ENCODE measurements around the gene IQCE. TPM values are rescaled to one million over a fixed set of nuclear protein-coding genes. Genes with fewer than 3 reads are reported as not detected.

The IQCE gene
- total and polyA plus RNA-seq, 10 of the 15 experiments (the other 5 are each of a cell fraction or from before 2014, with no cell fraction given), result 0.37 to 8.1 (median 3.7) TPM

- Histone ChIP-seq H4K20me1 (ENCODE audit: control insufficient read depth, insufficient read depth) (no peaks in the 10 kb centered on the region), H3K9me3 (replicated peaks; ENCODE audit: control insufficient read depth, insufficient read depth, low read length) (no peaks in the 10 kb centered on the region), H3K4me2 (ENCODE audit: control insufficient read depth, insufficient read depth) (no peak overlapping the region), H3K79me2 (ENCODE audit: control insufficient read depth, insufficient read depth, low read length) (no peaks in the 10 kb centered on the region), H3K4me3 (no peak overlapping the region), H3K27me3 (replicated peaks in 1 of 2; ENCODE audit: control insufficient read depth in 2 of 2, insufficient read depth in 2 of 2, low read length in 1 of 2) (no peaks in the 10 kb centered on the region), H3K36me3 (ENCODE audit: control insufficient read depth in 2 of 2, insufficient read depth in 2 of 2, low read length in 1 of 2) (peaks cover 1 to 3% of the 10 kb centered on the region in 2 experiments; a peak in 2 of 4 replicates), H3K27ac (ENCODE audit: control insufficient read depth, insufficient read depth) (no peak overlapping the region), H2AFZ (ENCODE audit: control insufficient read depth, low read depth, low read length) (no peak overlapping the region), H3K4me1 (ENCODE audit: control insufficient read depth, insufficient read depth, low read length) (no peaks in the 10 kb centered on the region), H3K9ac (ENCODE audit: control insufficient read depth, insufficient read depth, low read length) (no peak overlapping the region)
- no TSS peak for BruUV-seq (replicated peaks)
- in situ Hi-C loops (cut with MboI), result no loop called here
- DNase-seq (ENCODE audit: low read depth, low spot score) (no peak), ATAC-seq (no peak), FAIRE-seq (no peak)
- ChIA-PET RAD21 (ENCODE audit: unreplicated experiment) (no interaction called here), SMC1A (ENCODE audit: uncharacterized antibody, unreplicated experiment) (no interaction called here), POLR2A (interaction anchor here (0.8 kb wide), 1 partner anchor 22 kb away, joined by 5 read pairs; no protein-coding TSS in a partner anchor), CTCF (interaction anchor here (1.2 kb wide), 1 partner anchor 18 kb away, joined by 3 read pairs; no protein-coding TSS in a partner anchor)
- intact Hi-C loops (cut with micrococcal nuclease; ENCODE audit: unreplicated experiment), result no loop called here
- WGBS (ENCODE audit: insufficient coverage, insufficient replicate concordance, low lambda C conversion rate, missing lambda C conversion rate), result 79% methylated on average over 19 of the region's 19 CpGs
- TF ChIP-seq TAF1 (IDR thresholded peaks at IDR 0.05; ENCODE audit: borderline replicate concordance, low read depth, low read length) (no peak), SREBF1 (IDR thresholded peaks at IDR 0.05; ENCODE audit: low read length) (no peak), SUPT20H (IDR thresholded peaks at IDR 0.05; ENCODE audit: borderline replicate concordance, control insufficient read depth, low read depth, low read length) (no peak), CHD1 (IDR thresholded peaks at IDR 0.05; ENCODE audit: low read depth, low read length) (no peak), ASH2L (IDR thresholded peaks at IDR 0.05; ENCODE audit: borderline replicate concordance, low read depth) (no peak), CHD4 (IDR thresholded peaks at IDR 0.05) (no peak), NFIC (IDR thresholded peaks at IDR 0.05; ENCODE audit: low read depth, low read length) (no peak), HSF1 (IDR thresholded peaks at IDR 0.05; ENCODE audit: low read depth, low read length) (no peak), ESRRA (IDR thresholded peaks at IDR 0.05; ENCODE audit: low read length) (no peak), SIN3A (IDR thresholded peaks at IDR 0.05; ENCODE audit: low read depth, low read length) (no peak), ZBTB11 (CRISPR knock-in tag; IDR thresholded peaks at IDR 0.05) (no peak), RAD51 (IDR thresholded peaks at IDR 0.05) (no peak), RUNX3 (IDR thresholded peaks at IDR 0.05; ENCODE audit: low read length) (no peak), YBX1 (IDR thresholded peaks at IDR 0.05) (no peak), RELA (IDR thresholded peaks at IDR 0.05; ENCODE audit: borderline replicate concordance, partially characterized antibody) (no peak)
Measured at GRCh38 chr7:2585446-2585845, 26.7 kb downstream of the IQCE start.
